HEK293T (cell line): ENCODE data around the gene GRAMD4.

ENCODE experiments used
- ARNT ChIP-seq: fragments of 450-650 bp; IDR thresholded peaks from 2 replicates; pipeline ENCODE4 v1.6.1; 2017; ENCODE audit warnings: mild to moderate bottlenecking
- CTBP1 ChIP-seq: fragments of 450-650 bp; IDR thresholded peaks from 2 replicates; pipeline ENCODE4 v1.6.1; 2016; ENCODE audit warnings: borderline replicate concordance
- FOXA1 ChIP-seq: fragments of 450-650 bp; IDR thresholded peaks from 2 replicates; pipeline ENCODE4 v1.6.1; 2016; ENCODE audit warnings: mild to moderate bottlenecking
- FOXK2 ChIP-seq: fragments of 450-650 bp; IDR thresholded peaks from 2 replicates; pipeline ENCODE4 v1.6.1; 2016; ENCODE audit warnings: mild to moderate bottlenecking
- FOXM1 ChIP-seq: fragments of 450-650 bp; IDR thresholded peaks from 2 replicates; pipeline ENCODE4 v1.6.1; 2017; ENCODE audit warnings: mild to moderate bottlenecking, borderline replicate concordance
- HDGF ChIP-seq: fragments of 450-650 bp; IDR thresholded peaks from 2 replicates; pipeline ENCODE4 v1.6.1; 2017; ENCODE audit warnings: antibody characterized with exemption, borderline replicate concordance
- L3MBTL2 ChIP-seq: fragments of 450-650 bp; conservative IDR thresholded peaks from 2 replicates; pipeline ENCODE4 v1.6.1; 2016; ENCODE audit warnings: mild to moderate bottlenecking
- LEF1 ChIP-seq: fragments of 450-650 bp; IDR thresholded peaks from 2 replicates; pipeline ENCODE4 v1.6.1; 2017; ENCODE audit warnings: mild to moderate bottlenecking, borderline replicate concordance
- NFRKB ChIP-seq: fragments of 450-650 bp; IDR thresholded peaks from 2 replicates; pipeline ENCODE4 v1.6.1; 2016; ENCODE audit warnings: mild to moderate bottlenecking, moderate library complexity
- ZNF384 ChIP-seq: fragments of 450-650 bp; IDR thresholded peaks from 2 replicates; pipeline ENCODE4 v1.6.1; 2016

- TF ChIP-seq ZNF384 (no peak), FOXA1 (no peak), ARNT (no peak), NFRKB (no peak), FOXK2 (no peak), LEF1 (no peak), L3MBTL2 (no peak), FOXM1 (no peak), HDGF (no peak), CTBP1 (no peak)
Observed at GRCh38 chr22:46656856-46657654, 36.9 kb downstream of the GRAMD4 start.
